SKM-1 (cell line): ENCODE data around the gene MVK.

ENCODE experiments used
- DNase-seq: peaks from one replicate; lab custom pipeline; 2025; ENCODE audit not compliant: unreplicated experiment; lab: John Stamatoyannopoulos, UW

Gene MVK

DNA sequence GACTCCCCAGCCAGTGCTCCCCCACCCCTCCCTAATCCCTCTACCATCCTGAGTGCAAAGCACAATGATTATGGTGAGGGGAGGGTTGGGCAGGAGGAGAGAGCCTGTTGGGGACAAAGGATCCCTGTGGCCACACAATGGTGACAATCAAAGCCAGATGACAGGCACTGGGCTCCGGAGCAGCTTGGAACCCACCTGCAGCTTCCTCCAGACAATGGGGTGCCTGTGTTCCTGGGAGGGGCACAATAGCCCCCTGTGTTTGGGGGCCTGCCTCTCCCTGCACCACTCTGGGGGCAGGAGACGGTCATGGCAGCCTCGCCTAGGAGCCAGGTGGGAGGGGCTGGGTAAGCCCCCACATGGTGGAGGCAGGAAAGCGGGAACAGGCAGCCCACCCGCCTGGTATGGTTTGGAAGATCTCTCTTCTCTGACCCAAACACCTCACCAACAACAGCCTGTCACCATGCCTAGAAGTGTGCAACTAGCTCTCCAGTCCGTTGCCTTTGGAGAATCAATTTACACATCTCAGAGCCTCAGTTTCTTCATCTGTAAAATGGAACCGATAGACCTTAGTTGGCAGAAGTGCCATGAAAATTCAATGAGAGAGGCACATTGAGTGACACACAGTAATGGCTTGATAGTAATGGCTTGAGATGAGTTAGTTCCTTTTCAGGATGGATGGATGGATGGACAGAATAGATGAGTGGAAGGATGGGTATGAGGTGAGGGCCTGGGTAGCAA, 53.0 kb downstream of the MVK start:
- no peak for DNase-seq

DNA sequence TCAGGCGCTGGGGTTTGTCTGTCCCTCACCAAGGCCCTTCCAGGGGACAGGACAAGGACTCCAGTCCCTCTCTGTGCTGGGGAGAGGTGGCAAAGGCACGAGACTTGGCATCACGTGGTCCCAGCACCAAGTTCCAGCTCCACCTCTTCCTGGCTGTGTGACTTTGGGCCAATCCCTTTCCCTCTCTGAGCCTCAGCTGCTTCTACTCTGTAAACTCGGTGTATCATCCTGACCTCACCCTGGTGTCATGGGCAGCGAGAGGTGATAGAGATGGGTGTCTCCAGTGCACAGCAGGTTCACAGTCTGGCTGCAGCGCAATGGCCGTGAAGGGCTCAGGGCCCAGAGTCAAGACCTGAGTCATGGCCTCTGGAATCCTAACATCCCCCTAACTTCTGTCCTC, 54.0 kb downstream of the MVK start:
- DNase-seq, result no peak

DNA sequence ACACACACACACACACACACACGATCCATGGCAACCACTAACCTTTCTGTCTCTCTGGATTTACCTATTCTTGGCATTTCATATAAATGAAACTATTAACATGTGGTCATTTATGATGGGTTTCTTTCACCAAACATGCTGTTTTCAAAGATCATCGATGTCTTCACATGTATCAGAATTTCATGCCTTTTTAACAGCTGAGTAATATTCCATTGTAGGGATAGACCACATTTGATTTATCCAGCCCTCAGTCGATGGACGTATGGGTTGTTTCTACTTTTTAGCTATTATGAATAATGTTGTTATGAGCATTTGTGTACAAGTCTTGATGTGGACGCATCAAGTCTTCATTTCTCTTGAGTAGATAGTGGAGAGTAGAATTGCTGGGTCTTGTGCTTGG, 56.5 kb downstream of the MVK start:
- no peak for DNase-seq

DNA sequence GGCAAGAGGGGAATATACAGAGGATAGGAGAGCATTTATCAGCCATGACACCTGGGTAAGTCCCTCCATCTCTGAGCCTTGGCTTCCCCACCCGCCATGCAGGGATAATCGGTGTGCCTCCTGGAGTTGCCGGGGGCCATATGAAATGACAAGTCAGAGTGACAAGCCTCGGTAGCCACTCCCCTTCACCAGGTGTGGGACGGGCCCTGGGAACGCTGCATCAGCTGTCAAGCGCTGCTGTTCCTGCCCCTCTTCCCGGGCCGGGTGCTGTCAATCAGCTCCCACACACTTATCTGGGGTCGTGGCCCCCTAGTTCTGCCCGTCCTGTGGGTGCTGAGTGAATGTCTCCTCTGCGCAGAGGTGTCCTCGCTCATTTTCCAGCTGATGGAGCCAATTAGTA, 57.2 kb downstream of the MVK start:
- DNase-seq, result no peak

DNA sequence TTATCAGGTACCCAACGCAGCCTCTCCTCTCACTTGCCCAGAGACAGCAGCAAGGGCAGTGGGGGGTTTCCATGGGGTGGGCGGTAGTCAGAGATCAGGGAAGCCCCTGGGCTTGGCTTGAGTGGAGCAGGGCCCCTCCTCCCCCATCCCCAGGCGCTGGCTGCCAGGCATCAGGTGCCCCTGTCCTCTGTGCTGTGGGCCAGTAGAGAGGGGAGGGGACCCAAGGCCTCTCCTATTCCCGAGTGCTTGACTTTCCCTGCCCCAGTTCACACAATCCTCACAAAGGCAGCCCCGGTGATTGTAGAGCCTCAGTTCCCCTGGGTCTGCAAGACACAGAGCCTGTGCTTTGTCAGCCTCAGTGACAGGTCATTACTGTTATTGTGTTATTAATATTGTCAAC, 57.7 kb downstream of the MVK start:
- no peak for DNase-seq

DNA sequence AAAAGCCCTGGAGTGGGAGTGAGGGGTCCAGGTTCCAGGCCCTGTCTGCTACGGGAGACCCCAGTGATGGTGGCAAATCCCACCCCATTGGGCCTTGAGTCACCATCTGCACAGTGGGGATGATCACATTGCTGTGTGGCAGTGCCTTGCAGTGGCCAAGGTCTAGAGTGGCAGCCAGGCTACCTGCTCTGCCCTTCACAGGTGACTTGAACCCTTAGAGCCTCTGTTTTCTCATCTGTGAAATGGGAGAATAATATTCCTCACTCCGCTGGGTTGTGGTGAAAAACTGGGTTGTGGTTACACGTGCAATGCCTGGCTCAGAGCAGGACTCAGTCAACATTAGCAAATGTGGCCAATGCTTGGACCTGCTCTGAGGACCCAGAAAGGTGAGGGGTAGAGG, 58.2 kb downstream of the MVK start:
- no peak for DNase-seq

DNA sequence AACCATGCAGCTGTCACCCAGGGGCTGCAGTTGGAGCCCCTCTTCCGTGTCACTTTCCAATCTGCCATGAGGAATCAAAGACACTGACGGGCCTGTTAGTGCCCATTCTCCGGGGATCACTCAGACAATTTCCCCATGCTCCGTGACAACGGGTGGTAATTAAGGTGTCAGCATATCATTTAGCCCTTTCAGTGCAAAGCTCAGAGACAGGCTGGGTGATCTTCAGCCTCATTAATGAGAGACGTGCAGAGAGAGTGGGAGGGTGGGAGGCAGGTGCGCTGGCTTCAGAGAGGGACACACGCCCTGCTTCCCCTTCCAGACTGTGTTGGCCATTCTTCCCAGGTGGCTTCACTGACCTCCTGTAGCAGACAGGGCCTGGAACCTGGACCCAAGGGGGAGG, 58.7 kb downstream of the MVK start:
- no peak for DNase-seq

DNA sequence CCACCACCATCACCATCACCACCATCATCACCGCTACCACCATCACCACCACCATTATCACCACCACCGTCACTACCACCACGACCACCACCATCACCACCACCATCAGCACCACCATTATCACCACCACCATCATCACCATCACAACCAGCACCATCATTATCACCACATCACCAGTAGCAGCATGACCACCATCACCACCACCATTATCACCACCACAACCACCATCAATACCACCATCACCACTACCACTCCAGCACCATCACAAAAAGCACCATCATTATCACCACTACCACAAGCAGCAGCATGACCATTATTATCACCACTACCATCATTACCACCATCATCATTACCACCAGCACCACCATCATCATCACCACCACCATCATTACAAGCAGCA, 62.1 kb downstream of the MVK start:
- no peak for DNase-seq

DNA sequence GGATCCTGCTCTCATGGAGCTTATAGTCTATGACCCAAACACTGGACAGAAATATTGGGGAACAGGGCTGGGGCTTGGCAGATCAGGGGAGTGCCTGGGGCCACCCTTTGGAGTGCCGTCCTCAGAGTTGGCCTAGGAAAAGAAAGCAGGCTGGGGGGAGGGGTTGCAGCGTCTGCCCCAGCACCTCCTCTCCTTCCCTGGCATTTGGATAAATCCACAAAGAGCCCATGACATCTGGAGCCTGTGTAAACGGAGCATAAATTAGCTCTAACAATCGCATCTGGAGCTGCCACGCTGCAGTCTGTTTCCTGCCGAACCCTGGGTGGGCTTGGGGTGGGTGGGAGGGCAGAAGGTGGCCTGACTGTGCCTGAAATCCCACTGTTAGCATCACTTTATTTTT, 63.8 kb downstream of the MVK start:
- DNase-seq, result no peak

DNA sequence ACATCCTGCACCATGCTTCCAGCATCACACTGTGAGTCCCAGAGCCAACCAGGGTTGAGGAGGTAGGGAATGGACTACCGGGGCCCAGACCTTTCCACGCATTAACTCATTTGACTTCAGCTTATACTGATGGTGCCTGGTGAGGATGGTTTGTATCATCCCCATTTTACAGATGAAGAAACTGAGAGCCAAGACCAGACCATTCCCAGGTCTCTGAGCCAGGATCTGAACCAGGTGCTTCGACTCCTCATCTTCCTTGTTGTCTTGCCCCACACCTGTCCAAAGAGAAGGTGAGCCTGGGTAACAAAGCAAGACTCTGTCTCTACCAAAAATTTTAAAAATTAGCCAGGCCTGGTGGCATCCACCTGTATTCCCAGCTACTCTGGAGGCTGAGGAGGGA, 64.4 kb downstream of the MVK start:
- no peak for DNase-seq

DNA sequence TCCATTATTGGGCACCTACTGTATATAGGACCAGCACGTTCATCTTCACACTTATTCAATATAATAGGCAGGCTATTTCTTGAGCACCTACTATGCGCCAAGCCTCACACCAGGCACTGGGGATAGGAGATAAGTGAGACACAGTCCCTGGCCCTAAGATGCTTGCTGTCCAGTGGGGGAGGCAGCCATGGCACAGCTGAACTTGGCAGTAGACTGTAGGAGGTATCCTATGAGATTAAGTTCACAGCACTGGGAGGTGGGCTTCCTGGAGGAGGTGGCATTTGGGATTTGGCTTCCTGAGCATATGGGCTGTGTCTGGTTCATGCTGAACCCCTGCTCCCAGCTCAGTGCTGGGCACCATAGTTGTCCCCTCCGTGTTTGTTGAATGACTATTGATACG, 65.1 kb downstream of the MVK start:
- DNase-seq, result no peak

DNA sequence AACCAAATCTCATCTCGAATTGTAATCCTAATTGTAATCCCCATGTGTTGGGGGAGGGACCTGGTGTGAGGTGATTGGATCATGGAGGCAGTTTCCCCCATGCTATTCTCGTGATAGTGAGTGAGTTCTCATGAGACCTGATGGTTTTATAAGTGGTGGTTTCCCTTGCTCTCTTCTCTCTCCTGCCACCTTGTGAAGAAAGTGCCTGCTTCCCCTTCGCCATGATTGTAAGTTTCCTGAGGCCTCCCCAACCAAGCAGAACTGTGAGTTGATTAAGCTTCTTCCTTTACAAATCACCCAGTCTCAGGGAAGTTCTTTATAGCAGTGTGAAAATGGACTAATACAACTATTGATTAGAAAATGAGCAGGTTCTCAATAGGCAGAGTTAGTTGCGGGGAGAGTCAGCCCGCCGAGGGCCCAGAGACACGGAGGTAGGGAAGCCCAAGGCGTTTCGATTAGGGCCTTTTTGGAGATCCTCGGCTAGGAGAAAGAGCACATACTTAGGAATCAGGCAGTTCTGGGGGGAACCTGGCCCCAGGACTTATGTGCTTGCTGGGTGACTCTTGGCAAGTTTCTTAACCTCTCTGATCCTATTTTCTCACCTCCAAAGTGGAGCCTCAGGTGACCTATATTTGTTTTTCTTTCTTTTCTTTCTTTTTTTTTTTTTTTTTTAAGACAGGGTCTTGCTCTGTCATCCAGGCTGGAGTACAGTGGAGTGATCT, 65.7 kb downstream of the MVK start:
- no peak for DNase-seq

DNA sequence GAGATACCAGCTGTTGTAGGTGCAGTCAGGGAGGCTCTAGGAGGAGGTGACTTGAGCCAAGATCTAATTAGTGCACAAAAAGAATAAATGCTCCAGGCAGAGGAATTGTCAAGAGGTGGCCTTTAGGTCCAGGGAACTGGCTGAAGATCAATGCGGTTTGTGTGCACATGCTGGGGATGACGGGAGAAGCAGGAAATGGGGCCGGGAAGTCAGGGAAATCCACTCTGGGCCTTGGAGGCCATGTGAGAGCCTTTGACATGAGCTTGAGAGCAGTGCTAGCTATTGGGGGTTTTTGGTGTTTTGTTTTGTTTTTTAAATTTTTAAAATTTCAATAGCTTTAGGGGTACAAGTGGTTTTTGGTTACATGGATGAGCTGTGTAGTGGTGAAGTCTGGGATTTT, 67.4 kb downstream of the MVK start:
- no peak for DNase-seq

DNA sequence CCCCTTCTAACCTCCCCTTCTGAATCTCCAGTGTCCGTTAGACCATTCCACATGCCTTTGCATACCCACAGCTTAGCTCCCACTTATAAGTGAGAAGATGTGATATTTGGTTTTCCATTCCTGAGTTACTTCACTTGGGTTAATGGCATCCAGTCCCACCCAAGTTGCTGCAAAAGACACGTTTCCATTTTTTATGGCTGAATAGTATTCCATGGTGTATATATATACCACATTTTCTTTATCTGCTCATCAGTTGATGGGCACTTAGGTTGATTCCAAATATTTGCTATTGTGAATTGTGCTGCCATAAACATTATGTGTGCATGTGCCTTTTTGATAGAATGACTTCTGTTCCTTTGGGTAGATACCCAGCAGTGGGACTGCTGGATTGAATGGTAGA, 67.8 kb downstream of the MVK start:
- DNase-seq, result no peak

DNA sequence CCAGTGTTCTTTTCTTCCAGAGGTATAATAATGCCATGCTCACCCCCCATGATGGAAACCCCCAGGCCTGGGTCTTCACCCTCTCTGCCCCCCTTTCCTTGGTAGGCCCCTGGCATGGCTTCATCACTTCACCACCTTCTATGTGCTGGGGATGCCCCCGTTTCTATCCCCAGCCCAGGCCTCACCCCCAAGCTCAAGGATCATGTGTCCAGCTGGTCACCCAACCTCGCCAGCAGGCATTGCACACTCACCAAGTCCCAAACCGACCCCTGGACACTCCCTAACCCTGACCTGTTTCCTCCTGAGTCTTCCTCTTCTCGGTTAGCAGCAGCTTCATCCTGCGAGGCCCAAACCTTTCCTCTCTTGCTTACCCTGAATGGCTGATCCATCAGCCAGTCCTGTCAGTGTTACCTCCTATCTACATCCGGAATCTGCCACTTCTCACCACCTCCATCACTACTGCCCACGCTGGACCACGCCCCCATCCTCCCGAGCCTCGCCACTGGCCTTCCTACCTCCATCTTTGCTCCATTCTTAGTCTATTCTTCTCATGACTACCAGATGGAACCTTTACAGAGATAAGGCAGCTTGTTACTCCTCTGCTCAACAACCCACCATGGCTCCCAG, 69.0 kb downstream of the MVK start:
- no peak for DNase-seq

DNA sequence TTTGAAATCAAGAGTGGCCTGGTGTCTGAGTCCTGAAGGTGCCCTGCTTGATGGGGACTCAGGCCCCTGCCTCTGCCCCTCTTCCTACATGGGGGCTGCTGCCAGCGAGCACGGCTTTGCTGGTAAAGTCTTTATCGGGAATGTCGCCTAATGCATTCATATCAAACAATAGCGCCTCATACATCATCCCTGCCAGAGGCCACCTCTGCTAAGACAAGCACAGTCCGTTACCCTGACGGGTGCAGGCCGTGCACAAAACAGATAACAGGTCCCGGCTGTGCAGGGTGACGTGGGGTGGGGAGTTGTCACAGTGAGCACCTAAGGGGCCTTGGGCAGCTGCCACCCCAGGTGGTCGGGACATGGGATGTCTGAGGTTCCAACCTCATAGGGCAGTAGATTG, 71.6 kb downstream of the MVK start:
- DNase-seq, result no peak

DNA sequence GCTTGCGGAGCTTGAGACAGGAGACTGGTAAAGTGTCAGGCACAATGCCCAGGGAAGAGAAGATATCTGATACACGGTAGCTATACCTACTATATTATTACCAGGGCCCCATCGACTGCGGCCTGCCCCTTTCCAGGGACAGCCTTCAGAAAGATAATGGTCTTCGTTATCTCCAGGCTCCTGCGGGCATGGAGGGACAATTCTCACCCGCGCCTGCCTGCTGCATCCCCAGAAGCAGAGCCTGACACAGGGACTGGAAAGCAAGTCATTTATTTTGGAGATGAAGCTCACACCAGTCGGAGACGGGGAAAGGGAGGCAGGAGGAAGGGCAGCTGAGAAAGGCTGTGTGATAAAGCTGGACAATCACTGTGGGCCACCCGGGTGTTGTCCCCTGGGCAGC, 72.1 kb downstream of the MVK start:
- no peak for DNase-seq
